Stimulated activated CD8-positive, alpha-beta memory T cell treated with anti-CD3 and anti-CD28 coated beads, Interleukin-4, amount 100 ng/mL, for 24 hours (primary cell): ENCODE data around the gene PLG.
"Not testable (repeated sequence)": the region's sequence is repeated elsewhere in the genome, so short reads cannot be mapped to it uniquely, and the experiment has no call there.

Source experiments
- DNase-seq: peaks from one replicate; pipeline ENCODE4 v3.0.0-alpha.2; 2020; ENCODE audit warnings: low read depth

PLG gene

DNA sequence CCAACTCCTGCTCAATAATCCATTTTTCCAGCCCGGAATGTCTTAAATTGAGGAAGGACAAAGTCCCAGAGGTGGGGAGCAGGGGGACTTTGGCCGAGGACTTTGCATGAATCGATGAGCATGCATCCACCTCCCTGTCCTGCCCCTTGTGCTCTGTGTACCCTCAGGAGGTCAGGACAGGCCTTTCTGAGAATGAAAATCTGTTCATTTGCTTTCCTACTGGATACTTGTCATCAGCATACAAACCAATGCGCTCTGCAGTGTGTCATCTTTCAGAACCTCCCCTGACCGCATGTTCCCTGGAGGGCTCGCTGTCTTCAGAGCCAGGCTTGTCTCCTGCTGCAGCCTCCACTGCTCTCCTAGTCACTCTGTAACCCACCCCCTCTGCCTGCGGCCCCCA lies 2.6 kb downstream of the PLG start:
- DNase-seq: not testable (repeated sequence)

DNA sequence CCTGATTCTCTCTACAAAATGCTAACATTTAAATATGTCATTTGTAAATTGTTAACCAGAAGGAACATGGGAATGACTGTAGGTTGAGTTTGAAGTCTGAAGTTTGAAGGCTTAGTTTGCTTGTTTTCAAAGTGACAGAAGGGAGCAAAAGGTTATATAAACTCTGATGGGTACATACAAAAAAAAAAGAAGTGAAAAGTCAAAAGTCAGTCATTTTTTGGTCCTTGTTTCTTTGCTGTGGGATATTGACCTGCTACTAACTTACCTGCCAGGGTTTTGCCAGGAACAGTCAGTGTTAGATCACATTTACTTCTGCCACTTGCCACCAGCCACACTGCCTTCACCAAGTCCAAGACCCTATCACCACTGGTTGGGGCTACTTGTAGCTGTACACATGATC lies 6.9 kb downstream of the PLG start:
- not testable (repeated sequence) for DNase-seq

DNA sequence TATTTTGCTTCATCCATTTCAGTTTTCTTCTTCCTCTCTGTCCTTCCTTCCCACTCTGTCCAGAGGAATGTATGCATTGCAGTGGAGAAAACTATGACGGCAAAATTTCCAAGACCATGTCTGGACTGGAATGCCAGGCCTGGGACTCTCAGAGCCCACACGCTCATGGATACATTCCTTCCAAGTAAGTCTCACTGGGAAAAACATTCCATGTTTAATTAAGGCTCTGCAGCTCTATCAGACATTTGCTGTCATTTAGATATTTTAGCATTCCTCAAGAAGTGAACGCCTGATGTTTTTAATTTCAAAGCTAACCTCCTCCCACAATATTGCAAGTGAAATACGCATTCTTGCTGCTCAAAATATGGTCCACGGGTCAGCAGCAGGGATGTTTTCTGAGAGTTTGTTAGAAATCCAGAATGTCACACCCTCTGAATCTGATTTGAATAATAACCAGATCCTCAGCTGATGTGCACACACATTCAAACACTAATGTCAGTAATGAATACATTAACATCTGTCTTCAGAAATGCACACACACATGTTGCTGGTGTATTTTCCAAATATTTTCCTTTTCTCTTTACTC lies 12.8 kb downstream of the PLG start:
- no peak for DNase-seq

- no peak for DNase-seq
Measured at GRCh38 chr6:160730911-160731310, 28.9 kb downstream of the PLG start.

DNA sequence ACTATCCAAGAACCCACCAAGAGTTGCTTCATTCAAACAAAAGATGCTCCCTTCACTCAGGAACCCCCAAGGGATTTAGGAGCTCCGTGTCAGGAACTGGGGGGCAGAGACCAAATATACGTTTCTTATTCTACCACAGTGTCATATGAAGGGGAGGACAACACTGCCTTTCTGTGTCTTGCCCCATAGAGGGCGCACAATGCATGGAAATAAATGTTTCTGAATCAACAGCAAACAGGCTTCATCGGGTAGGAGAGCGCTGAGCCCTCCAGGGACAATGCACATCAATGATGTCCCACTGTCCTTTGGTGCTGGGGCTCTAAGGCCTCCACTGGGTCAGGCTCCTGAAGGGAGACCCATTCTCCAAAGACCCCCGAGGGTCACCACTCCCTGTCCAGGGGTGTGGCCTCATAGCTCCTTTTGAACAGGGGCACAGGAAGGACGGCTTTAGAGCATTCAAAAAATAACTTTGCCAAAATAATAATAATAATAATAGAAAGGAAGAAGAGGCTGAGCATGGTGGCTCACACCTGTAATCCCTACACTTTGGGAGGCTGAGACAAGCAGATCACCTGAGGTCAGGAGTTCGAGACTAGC lies 31.1 kb downstream of the PLG start:
- DNase-seq: no peak

- DNase-seq: no peak
Measured at GRCh38 chr6:160734627-160735026, 32.6 kb downstream of the PLG start.

DNA sequence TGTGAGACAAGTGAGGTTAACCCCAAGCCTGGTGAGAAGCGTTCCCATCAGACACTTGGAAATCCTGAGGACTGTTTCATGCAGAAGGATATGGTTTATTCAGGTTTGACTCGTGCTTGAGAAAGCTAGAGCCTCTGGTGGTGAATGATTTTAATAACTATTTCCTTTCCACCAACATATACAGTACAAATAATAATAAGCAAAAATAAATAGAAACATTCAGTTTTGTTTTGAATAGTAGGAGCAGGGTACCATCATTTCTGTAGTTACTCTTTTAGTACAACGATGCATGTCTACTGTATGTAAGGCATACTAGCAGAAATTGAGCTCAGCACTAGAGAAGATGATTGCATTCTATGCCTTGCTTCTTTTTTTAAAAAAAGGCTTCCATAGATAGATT lies 33.5 kb downstream of the PLG start:
- DNase-seq: no peak

GRCh38 chr6:160737934-160738333 lies 35.9 kb downstream of the PLG start:
- no peak for DNase-seq

DNA sequence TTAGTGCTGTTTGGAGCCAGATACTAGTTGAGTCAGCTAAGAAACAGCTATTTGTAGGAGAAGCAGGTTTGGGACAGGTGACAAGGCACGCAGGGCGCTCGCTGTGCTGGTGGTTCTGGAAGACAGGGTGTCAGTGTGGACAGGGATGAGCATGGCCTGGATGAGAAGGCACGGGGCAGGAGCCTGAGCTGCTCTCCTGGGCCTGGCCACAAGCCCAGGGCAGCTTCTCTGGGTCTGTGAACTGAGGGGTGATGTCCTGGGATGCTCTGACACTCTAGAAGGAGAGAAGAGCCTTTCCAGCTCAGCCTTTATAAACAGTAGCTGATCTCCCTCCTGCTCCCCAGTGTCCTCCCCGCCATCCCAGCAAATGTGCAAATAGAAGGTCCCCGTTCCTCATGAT lies 37.9 kb downstream of the PLG start:
- no peak for DNase-seq

DNA sequence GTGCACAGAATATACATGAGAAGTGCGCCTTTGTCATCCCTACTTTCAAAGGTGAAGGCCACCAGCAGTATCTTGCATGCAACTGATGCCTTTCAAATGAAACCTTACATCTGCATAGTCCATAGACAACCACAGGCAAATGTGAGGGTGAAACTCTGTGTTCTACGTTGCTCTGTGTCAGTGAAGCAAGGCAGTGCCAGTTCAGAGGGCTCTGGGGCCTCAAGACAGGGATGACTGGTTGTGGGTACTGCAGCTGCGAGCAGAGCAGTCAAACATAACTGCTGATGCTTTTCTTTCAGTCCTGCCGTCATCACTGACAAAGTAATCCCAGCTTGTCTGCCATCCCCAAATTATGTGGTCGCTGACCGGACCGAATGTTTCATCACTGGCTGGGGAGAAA lies 39.0 kb downstream of the PLG start:
- not testable (repeated sequence) for DNase-seq

GRCh38 chr6:160742090-160742489 lies 40.0 kb downstream of the PLG start:
- no peak for DNase-seq

DNA sequence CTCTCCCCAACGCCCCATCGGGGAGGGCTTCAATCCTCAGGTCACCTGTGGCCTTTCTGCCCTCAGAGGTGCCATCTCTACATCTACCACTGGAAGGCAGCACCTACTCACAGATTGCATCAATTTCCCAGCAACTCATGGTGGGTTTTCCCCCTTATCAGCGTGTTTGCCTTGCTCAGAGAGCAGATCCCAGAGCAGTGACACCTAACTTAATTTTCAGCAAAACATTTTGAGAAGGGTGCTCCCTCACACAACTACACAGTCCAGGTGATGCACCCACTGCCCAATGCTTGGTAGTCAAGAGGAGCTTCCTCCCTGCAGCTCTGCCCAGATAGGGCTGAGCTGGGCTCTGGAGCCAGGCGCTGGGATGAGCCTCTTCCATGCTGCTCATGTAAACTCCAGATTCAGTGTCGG lies 48.2 kb downstream of the PLG start:
- DNase-seq: no peak

DNA sequence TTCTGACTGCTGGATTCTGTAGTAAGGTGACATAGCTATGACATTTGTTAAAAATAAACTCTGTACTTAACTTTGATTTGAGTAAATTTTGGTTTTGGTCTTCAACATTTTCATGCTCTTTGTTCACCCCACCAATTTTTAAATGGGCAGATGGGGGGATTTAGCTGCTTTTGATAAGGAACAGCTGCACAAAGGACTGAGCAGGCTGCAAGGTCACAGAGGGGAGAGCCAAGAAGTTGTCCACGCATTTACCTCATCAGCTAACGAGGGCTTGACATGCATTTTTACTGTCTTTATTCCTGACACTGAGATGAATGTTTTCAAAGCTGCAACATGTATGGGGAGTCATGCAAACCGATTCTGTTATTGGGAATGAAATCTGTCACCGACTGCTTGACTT lies 51.2 kb downstream of the PLG start:
- not testable (repeated sequence) for DNase-seq

DNA sequence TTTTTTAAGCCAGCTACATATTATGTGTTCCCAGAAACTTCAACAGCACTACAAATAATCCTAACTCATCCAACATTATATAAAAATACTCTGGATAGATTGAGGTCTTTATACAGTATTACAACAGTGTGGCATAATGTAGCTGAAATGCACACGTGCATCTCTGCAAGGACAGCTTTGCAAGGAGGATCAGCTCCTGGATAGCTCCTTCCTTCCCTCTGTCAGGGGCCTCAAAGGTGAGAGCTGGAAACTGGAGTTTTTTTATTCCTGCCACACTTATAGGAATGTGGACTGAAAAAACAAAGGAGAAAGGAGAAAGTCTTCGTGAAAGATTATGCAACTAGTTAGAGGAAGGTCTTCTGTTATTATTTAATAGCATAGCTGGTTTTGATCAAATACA lies 53.1 kb downstream of the PLG start:
- no peak for DNase-seq

GRCh38 chr6:160756021-160756420 lies 54.0 kb downstream of the PLG start:
- DNase-seq: no peak

DNA sequence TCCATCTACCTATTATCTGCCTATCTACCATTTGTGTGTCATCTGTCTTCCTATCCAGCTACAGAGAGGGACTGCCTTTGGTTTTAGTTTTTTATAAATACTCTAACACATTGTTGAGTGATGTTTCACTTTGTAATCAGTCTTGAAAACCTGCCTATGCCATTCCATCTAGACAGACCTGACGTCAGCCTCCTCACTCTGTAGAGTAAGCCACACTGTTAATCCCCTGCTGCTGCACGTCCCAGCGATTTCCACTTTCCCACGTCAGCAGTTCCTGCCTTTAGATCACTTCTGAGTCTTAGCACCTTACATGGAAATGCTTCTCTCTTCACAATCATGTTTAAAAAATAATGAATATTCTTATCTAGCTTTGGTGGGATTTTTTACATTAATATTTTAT lies 54.8 kb downstream of the PLG start:
- DNase-seq: no peak

DNA sequence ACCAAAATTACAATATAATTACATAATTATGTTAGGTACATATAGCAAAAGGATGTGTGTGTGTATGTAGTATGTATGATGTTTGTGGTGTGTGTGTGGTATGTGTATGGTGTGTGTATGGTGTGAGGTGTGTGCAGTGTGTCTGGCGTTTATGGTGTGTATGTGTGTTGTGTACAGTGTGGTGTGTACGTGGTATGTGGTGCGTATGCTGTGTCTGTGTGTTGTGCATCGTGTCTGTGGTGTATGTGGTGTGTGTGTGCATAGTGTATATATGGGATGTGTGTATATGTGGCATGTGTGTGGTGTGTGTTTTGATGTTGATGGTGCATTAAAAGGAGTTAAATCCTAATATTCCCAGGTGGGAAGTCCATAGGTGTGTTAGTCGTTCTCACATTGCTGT lies 62.8 kb downstream of the PLG start:
- DNase-seq: no peak

DNA sequence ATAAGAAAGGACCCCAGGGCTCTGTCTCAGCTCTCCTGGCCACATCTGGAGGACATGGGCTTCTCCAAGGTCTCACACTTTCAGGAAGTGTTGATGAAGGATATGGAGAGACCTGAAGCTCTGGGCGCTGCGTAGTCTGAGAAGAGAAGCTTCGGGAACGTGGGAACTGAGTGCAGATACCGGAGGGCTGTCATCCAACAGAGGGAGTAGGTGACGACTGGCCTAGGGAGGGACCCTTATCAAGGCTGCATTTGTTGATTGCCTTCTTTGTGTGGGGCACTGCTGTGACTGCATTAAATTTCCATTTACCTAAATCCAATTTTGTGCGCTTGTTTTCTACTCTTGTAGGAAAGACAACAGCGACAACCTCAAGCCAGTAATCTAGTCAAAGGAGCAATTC lies 63.4 kb downstream of the PLG start:
- no peak for DNase-seq

DNA sequence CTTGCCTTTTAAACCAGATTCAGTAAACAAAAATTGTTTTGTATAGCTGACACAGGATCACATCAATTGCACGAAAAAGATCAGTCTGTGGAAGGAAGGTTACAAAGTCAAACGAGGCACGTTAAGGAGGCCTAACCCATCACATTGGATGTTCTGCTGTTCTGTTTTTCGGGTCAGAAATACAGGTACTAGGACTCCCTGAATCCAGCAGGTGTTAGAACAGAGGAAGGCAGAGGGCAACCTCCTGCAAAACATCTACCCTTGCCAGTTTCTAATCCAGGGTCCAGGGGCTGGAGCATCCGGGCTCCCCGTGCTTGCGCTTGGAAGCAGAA lies 64.6 kb downstream of the PLG start:
- DNase-seq: no peak

DNA sequence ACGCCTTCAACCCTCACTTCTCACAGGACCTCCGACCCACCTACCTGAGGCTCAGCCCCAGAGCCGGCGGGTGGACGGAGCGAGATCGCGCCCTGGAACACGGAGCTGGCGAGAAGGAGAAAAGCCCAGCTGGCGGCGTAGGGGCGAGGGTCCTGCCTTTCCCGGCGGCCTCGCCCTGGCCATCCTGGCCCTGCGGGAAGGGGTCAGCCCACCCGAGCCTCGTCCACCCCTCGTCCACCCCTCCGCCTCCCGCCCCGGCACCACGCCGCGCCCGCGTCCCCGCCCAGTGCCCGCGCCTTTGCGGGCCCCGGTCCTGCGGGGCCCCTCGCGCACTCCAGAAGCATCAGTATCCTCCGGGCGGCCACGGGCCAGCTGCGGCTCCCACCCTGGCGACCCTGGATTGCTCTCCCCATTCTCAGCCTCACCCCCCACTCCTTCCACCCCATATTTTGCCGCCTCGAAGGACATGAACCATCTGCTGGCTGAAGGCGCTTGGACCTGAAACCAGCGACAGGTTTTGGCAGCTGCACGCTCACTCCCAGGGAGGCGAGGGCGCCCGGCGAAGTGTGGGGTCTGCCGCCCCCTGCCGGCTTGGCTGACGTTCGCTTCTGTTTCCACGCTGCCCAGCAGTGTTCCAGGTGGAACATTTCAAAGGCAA lies 65.1 kb downstream of the PLG start:
- peak; percentile 21 for DNase-seq

DNA sequence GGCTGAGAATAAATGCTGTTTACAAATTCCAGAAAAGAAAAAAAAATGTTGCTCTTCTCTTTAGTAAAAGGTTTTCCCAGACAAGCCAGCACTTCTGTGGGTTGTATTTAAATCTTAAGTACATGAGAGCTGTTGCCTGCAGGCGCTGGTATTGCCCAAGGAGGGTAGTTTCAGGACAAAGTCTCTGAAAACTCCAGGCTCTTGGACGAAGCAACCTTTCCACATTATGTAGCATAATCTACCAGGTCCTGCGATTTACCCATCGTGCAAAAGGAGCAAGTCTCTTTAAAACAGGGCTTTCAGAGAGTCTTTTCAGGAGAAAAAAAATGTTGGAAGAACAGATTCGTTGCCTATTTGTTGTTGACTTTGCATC lies 65.6 kb downstream of the PLG start:
- DNase-seq: no peak

DNA sequence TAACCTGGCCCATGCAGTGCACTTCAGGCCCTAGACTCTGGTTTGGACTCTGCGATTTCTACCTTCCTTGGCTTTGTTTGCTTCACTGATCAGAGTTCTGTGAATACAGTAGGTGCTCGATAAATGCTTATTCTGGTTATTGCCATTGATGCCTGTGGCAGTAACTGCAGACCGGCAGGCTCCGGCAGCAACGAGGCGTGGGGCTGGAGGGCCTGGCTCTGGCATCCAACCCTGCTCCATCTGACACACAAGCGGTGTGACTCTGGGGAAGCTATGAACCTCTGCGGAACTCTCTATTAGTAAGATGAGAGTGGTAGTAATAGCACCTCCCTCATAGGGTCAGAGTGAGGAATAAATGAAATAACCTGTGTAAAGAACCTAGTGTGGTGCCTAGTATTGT lies 66.1 kb downstream of the PLG start:
- DNase-seq: no peak

GRCh38 chr6:160774399-160774798 lies 72.4 kb downstream of the PLG start:
- no peak for DNase-seq
